HG02885 (cell line): ENCODE results near the gene RTTN.

ENCODE experiments used
- ATAC-seq: cut with Tn5 transposase; IDR thresholded peaks from one replicate; pipeline ENCODE4 v1.9.1; 2021; ENCODE audit warnings: mild to moderate bottlenecking; ENCODE audit not compliant: unreplicated experiment, poor library complexity

Gene RTTN

GRCh38 chr18:69953191-69953590 is 252.3 kb downstream of the RTTN start:
- no peak for ATAC-seq
